Measurements from ENCODE around the gene ARHGAP32. TPM values are rescaled to one million over a fixed set of nuclear protein-coding genes. Genes with fewer than 3 reads are reported as not detected.

The ARHGAP32 gene
- total RNA-seq, 3 donors from 2014 or later = 44.2 to 95.5 (median 62.0) TPM

DNA sequence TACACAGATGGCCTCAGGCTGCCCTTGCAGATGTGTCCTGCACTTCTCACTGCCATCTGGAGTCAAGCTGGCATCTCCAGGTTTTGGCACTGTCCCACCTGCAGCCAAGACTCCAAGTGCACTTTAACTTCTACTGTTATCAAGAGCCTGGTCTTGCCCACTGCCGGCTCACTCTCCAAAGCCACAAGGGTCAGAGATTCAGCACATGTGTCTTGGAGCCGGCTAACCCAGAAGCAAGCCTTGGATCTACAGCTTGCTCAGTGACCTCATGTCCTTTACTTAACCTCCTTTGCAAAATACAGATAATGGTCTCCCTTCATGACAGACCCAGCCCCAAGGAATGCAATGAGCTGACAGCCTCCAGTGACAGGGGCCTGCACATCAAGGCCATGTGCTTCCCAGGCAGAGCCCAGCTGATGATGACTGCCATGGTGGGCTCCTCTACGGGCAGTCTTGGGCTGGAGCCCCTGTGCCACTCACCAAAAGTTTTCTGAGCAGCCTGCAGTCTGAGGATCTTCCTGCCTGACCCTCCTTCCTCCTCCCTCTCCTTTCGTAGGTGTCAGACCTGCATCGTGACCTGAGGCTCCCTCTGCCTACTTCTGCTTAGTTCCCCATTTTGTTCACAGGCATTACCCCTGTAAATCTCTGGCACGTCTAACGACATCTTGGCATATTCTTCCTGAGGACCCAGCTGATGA, 258.5 kb downstream of the ARHGAP32 start:
- no peaks in the 10 kb centered on the region for H3K9me3 ChIP-seq
- DNase-seq = no peak
- no peaks in the 10 kb centered on the region for H3K4me1 ChIP-seq (ENCODE audit: low read depth)
- intact Hi-C loops (cut with DNase I, micrococcal nuclease) = no loop called here
- H3K4me3 ChIP-seq = no peak overlapping the region
- no peak for ATAC-seq
- no peaks in the 10 kb centered on the region for H3K36me3 ChIP-seq (ENCODE audit: low read depth)
- TF ChIP-seq, protein P1, sequence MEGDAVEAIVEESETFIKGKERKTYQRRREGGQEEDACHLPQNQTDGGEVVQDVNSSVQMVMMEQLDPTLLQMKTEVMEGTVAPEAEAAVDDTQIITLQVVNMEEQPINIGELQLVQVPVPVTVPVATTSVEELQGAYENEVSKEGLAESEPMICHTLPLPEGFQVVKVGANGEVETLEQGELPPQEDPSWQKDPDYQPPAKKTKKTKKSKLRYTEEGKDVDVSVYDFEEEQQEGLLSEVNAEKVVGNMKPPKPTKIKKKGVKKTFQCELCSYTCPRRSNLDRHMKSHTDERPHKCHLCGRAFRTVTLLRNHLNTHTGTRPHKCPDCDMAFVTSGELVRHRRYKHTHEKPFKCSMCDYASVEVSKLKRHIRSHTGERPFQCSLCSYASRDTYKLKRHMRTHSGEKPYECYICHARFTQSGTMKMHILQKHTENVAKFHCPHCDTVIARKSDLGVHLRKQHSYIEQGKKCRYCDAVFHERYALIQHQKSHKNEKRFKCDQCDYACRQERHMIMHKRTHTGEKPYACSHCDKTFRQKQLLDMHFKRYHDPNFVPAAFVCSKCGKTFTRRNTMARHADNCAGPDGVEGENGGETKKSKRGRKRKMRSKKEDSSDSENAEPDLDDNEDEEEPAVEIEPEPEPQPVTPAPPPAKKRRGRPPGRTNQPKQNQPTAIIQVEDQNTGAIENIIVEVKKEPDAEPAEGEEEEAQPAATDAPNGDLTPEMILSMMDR (IDR thresholded peaks at IDR 0.05) = no peak

DNA sequence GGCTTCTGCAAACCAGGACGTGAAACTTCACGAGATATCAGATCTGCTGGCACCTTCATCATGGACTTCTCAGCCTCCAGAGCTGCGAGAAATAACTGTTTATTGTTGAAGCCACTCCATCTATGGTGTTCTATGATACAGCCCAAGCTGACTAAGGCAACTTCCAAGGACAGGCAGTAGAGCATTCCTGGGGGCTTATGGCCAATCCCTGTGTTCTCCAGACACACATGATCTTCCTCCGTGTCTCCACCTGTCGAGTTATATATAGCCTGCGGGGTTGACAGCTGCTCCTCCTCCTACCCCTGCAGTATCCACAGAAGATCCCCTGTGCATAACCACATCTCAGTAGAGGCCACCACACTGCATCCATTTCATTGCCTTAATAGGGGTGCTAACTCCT, 260.5 kb downstream of the ARHGAP32 start:
- TF ChIP-seq, protein P1 (IDR thresholded peaks at IDR 0.05) = no peak

DNA sequence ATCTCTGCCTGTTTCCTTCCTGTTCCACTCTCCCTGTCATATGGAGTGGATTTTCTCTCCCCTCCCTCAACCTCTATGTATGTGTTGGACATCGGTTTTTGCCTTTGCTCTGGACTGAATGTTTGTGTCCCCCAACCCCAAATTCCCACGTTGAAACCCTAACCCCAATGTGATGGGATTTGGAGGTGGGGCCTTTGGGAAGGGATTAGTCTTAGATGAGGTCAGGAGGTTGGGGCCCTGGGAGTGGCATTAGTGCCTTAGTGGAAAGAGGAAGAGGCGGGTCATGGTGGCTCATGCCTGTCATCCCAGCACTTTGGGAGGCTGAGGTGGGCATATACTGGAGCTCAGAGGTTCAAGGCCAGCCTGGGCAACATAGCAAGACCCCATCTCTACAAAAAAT, 261.1 kb downstream of the ARHGAP32 start:
- ATAC-seq = no peak

More for the DNA sequence above, 260.5 kb downstream of the ARHGAP32 start:
- H3K36me3 ChIP-seq (ENCODE audit: low read depth) = no peaks in the 10 kb centered on the region
- DNase-seq (no peak), ATAC-seq (no peak)
- no peaks in the 10 kb centered on the region for H3K9me3 ChIP-seq
- no peak overlapping the region for H3K4me3 ChIP-seq
- intact Hi-C loops (cut with DNase I, micrococcal nuclease) = no loop called here
- H3K4me1 ChIP-seq (ENCODE audit: low read depth) = no peaks in the 10 kb centered on the region

DNA sequence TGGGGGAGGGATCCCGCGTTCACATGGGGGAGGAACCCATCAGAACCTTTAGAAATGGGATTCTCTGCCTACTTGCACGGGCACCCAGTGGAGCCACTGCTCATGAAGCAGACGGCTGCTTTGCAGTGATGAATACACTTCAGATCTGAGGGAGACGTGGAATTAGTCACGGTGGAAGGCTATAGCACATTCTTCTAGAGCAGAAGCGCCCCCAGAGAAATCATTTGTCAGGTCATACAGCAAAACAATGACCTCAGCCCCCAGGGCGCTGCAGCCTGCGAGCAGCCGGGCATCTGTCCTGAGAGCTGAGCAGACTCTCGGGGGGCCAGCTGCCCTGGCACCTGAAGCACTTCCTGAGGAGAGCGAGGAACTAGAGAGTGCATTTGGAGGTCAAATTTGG, 262.1 kb downstream of the ARHGAP32 start:
- Histone ChIP-seq H3K9me3 (no peaks in the 10 kb centered on the region), H3K4me1 (ENCODE audit: low read depth) (no peaks in the 10 kb centered on the region), H3K36me3 (ENCODE audit: low read depth) (no peaks in the 10 kb centered on the region), H3K4me3 (no peak overlapping the region)
- DNase-seq = no peak
- ATAC-seq = no peak
- intact Hi-C loops (cut with DNase I, micrococcal nuclease) = no loop called here
- TF ChIP-seq, protein P1 (IDR thresholded peaks at IDR 0.05) = no peak

More for the DNA sequence above, 261.1 kb downstream of the ARHGAP32 start:
- TF ChIP-seq, protein P1 (IDR thresholded peaks at IDR 0.05) = no peak
- no peaks in the 10 kb centered on the region for H3K9me3 ChIP-seq
- intact Hi-C loops (cut with DNase I, micrococcal nuclease) = no loop called here
- H3K4me1 ChIP-seq (ENCODE audit: low read depth) = no peaks in the 10 kb centered on the region
- H3K4me3 ChIP-seq = no peak overlapping the region
- H3K36me3 ChIP-seq (ENCODE audit: low read depth) = no peaks in the 10 kb centered on the region
- DNase-seq = no peak

DNA sequence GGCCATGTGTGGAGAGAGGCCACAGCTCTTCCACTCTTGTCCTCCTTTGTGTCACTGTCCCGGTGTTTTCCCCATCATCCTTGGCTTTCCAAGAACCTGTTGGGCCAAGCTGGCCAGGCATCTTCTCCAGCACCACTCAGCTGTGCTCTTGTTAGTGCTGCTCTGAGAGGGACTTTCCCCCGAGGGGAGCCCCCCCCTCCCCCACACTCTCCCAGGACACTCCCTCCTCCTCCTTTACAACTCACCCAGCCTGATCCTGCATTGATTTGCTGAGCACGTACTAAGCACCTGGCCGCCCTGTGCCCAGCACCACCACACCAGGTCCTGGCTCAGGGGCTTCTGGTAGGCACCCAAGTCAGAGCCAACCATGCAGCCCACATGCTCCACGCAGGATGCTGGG, 262.7 kb downstream of the ARHGAP32 start:
- intact Hi-C loops (cut with DNase I, micrococcal nuclease) = no loop called here
- Histone ChIP-seq H3K9me3 (no peaks in the 10 kb centered on the region), H3K4me1 (ENCODE audit: low read depth) (no peaks in the 10 kb centered on the region), H3K36me3 (ENCODE audit: low read depth) (no peaks in the 10 kb centered on the region), H3K4me3 (no peak overlapping the region)
- ATAC-seq (no peak), DNase-seq (no peak)
- TF ChIP-seq, protein P1 (IDR thresholded peaks at IDR 0.05) = no peak
